Measurements from ENCODE around the gene HDAC8.

Gene HDAC8

DNA sequence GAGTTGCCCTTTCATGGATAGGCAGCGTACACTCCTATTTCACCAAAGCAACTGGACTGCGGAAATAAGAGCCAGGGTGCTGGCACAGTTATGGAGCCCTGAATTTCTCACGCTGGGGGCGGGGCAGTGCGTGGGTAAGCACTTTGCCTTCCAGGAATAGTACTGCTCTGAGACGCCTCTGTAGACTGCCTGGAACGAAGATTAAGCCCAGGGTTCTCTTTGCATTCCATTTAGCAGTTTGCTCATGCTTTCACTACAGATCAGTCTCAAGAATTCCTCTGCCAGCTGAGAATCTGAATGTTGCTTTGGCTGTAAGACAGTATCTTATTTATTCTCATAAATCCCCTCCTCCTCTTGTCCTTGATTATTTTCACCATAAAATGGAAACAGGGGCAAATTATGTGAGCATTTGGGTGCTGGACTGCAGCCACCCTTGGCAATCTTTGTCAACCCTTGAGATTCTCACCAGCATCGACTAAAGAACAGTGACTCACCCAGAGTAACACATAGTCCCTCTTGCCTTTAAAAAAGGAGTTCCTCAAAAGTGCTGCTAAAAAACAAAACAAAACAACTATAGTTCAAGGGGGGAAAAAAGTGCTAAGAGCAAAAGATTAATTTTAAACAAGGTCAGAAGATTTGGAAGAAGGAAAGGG is 178.0 kb downstream of the HDAC8 start:
- TF ChIP-seq, protein P1, sequence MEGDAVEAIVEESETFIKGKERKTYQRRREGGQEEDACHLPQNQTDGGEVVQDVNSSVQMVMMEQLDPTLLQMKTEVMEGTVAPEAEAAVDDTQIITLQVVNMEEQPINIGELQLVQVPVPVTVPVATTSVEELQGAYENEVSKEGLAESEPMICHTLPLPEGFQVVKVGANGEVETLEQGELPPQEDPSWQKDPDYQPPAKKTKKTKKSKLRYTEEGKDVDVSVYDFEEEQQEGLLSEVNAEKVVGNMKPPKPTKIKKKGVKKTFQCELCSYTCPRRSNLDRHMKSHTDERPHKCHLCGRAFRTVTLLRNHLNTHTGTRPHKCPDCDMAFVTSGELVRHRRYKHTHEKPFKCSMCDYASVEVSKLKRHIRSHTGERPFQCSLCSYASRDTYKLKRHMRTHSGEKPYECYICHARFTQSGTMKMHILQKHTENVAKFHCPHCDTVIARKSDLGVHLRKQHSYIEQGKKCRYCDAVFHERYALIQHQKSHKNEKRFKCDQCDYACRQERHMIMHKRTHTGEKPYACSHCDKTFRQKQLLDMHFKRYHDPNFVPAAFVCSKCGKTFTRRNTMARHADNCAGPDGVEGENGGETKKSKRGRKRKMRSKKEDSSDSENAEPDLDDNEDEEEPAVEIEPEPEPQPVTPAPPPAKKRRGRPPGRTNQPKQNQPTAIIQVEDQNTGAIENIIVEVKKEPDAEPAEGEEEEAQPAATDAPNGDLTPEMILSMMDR (IDR thresholded peaks at IDR 0.05; ENCODE audit: insufficient read depth, low read depth, low read length, missing control alignments): no peak
- DNase-seq (ENCODE audit: low read depth): no peak
- H3K4me3 ChIP-seq (ENCODE audit: low read depth, low read length): no peak overlapping the region

DNA sequence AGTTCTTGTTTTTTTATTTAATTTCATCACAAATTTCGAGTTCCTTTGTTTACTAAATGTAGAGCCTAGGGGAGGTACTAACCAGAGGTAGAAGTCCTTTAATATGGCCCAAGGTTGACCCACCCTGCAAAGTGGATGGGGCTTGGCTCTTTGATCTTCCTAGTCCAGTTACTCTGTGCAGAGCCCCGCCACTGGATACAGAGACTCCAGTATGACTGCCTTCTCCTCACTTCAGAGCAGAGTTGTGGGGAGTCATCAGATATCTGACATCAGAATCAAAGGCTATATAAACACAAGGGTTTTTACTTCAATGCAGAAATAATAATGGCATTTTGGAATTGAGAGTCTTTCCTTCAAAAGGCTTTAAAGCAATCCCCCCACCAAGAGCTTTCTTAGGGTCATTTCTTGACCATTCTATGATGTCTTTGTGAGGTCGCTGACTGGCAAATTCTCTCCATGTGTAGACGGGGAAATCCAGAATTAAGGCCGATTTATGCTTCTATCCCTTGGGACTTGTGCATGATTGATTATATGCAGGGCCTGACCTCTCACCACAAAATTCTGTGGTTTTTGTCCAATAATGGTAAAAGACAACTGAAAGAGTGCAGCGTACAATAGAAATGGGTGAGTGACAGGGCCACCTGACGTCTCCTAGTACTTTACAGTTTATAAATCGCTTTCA is 178.7 kb downstream of the HDAC8 start:
- TF ChIP-seq, protein P1 (IDR thresholded peaks at IDR 0.05; ENCODE audit: insufficient read depth, low read depth, low read length, missing control alignments): no peak
- H3K4me3 ChIP-seq (ENCODE audit: low read depth, low read length): no peak overlapping the region
- DNase-seq (ENCODE audit: low read depth): no peak

DNA sequence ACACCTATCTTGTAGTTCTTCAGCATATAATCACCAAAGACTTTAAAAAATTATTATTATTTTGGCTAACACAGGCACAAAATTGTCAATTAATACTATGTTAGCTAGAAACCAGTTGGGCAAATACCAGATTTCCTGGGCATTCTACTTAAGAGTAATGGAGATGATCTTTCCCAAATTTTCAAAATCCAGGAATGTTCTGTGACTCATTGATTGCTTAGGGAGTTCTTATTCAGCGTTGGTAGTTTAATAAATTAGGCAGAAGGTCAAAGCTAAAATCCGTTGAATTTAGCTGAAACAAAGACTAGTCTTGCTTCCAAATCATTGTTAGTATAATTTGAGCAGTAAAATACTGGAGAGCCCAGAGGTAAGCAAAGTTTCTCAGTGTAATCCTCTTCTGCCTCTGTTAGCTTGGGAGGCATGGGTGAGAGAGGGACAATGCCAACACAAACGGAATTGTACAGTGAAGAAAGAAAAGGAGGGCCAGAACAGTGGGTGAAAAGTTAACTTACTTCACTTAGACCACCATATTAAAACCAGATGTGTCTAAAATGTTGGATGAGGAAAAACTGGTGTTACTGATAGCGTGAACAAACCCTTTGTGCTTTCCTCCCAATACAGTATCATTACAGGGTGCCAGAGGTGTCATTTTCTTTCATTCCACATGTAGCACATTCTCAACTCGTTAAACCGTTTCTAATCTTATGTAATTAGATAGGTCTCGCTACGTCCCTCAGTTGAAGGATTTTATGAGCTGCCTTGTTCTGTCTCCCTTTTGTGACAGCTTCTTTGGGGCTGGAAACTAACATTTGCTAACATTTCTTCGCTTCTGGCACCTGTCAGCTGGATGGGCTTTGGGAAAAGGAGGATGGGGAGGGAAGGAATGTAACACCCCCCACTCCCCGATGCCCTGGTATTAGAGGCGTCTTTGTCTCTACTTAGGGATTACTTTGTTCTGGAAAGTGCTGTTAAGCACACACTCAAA is 179.5 kb downstream of the HDAC8 start:
- H3K4me3 ChIP-seq (ENCODE audit: low read depth, low read length): no peak overlapping the region
- TF ChIP-seq, protein P1 (IDR thresholded peaks at IDR 0.05; ENCODE audit: insufficient read depth, low read depth, low read length, missing control alignments): no peak
- no peak for DNase-seq (ENCODE audit: low read depth)

DNA sequence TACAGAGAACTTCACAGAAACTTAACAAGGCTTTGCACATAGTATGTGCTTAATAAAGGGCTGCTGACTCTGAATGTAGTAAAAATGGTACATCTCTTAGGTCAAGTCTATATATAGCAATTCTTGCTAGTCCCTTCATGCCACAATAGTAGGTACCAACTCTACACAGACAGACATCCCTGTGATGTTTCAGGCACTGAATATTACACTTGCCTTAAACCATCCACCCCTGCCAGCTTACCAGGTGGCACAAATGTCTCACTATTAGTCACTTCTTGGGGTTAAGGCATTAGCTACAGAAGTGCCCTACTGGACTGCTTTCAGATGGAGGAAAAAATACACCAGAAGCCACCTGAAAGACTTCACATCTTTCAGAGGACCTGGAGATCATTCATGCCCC is 180.6 kb downstream of the HDAC8 start:
- no peak for DNase-seq (ENCODE audit: low read depth)

DNA sequence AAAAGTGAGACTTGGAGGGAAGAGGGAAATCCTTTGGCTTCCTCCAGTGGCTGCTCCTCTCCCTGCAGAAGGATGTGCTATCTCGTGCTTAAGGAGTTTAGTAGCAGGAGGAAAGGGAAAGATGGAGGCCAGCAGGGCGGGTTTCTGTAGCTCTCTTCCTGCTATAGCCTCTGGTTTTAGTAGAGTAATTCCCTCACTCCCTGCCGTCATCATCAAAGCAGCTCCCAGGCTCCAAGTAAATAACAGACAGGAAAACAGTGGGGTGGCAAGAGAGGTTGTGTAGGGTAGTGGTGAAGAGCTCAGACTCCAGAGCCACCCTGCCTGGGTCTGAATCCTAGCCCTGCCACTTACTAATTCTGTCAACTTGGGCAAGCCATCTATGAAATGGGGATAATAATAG is 185.4 kb downstream of the HDAC8 start:
- TF ChIP-seq, protein P1 (IDR thresholded peaks at IDR 0.05; ENCODE audit: insufficient read depth, low read depth, low read length, missing control alignments): no peak
- DNase-seq (ENCODE audit: low read depth): no peak
- no peak overlapping the region for H3K4me3 ChIP-seq (ENCODE audit: low read depth, low read length)

More for the DNA sequence above, 180.6 kb downstream of the HDAC8 start:
- TF ChIP-seq, protein P1 (IDR thresholded peaks at IDR 0.05; ENCODE audit: insufficient read depth, low read depth, low read length, missing control alignments): no peak
- no peak overlapping the region for H3K4me3 ChIP-seq (ENCODE audit: low read depth, low read length)

DNA sequence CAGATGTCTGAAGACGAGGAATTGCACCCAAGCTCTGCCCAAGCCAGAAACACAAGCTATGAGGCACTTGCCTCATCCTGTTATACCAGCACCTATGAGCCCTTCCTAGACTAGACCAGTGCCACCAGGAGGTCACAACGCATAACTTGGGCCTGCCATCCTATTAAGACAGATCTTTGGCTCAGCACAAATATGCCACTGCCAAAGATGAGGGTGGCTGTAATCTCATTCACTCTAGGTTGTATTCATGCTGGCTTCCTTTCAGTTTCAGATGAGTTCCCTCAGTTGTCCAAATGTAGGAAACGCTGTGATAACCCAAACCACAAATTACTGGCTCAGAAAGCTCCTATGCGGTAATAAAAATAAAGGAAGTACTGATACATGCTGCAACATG is 190.4 kb downstream of the HDAC8 start:
- DNase-seq (ENCODE audit: low read depth): no peak
- no peak overlapping the region for H3K4me3 ChIP-seq (ENCODE audit: low read depth, low read length)
- TF ChIP-seq, protein P1 (IDR thresholded peaks at IDR 0.05; ENCODE audit: insufficient read depth, low read depth, low read length, missing control alignments): no peak

Measured in GM12865 (cell line).